Stromal cell of bone marrow (primary cell): Measurements from ENCODE around the gene B4GALNT1.
"Not testable (repeated sequence)": the region's sequence is repeated elsewhere in the genome, so short reads cannot be mapped to it uniquely, and the experiment has no call there.

Experiments
- DNase-seq: peaks from one replicate; pipeline ENCODE4 v3.0.0-alpha.2; 2012; ENCODE audit warnings: low read depth

Gene B4GALNT1

GRCh38 chr12:57632958-57633840 lies at the start of gene B4GALNT1:
Gene B4GALNT1, minus strand, starts transcription at chr12:57633201. Its CDS starts 1,069 bp downstream, at chr12:57632132.
- no peak for DNase-seq

- DNase-seq = no peak
Measured at GRCh38 chr12:57679697-57680096, 46.7 kb upstream of the B4GALNT1 start.

- DNase-seq = not testable (repeated sequence)
Measured at GRCh38 chr12:57677947-57678346, 44.9 kb upstream of the B4GALNT1 start.

GRCh38 chr12:57674691-57675090 lies 41.7 kb upstream of the B4GALNT1 start:
- no peak for DNase-seq

- no peak for DNase-seq
Measured at GRCh38 chr12:57672801-57673200, 39.8 kb upstream of the B4GALNT1 start.

GRCh38 chr12:57671811-57672210 lies 38.8 kb upstream of the B4GALNT1 start:
- not testable (repeated sequence) for DNase-seq

- not testable (repeated sequence) for DNase-seq
Measured at GRCh38 chr12:57669691-57670090, 36.7 kb upstream of the B4GALNT1 start.

GRCh38 chr12:57666897-57667296 lies 33.9 kb upstream of the B4GALNT1 start:
- DNase-seq = no peak

GRCh38 chr12:57665066-57665820 lies 32.2 kb upstream of the B4GALNT1 start:
- DNase-seq = not testable (repeated sequence)

GRCh38 chr12:57661376-57661775 lies 28.4 kb upstream of the B4GALNT1 start:
- no peak for DNase-seq

GRCh38 chr12:57658890-57659289 lies 25.9 kb upstream of the B4GALNT1 start:
- no peak for DNase-seq

- no peak for DNase-seq
Measured at GRCh38 chr12:57657744-57658143, 24.7 kb upstream of the B4GALNT1 start.

- DNase-seq = not testable (repeated sequence)
Measured at GRCh38 chr12:57656408-57656807, 23.4 kb upstream of the B4GALNT1 start.

GRCh38 chr12:57655541-57656240 lies 22.7 kb upstream of the B4GALNT1 start:
- no peak for DNase-seq

GRCh38 chr12:57654042-57654441 lies 21.0 kb upstream of the B4GALNT1 start:
- DNase-seq = no peak

- not testable (repeated sequence) for DNase-seq
Measured at GRCh38 chr12:57646659-57647049, 13.7 kb upstream of the B4GALNT1 start.

GRCh38 chr12:57645990-57646658 lies 13.1 kb upstream of the B4GALNT1 start:
- DNase-seq = not testable (repeated sequence)

GRCh38 chr12:57641699-57642442 lies 8.9 kb upstream of the B4GALNT1 start:
- no peak for DNase-seq

- no peak for DNase-seq
Measured at GRCh38 chr12:57640175-57641042, 7.4 kb upstream of the B4GALNT1 start.

GRCh38 chr12:57638096-57638495 lies 5.1 kb upstream of the B4GALNT1 start:
- DNase-seq = no peak
